Tibial nerve (tissue), 4 donors: ENCODE measurements around the gene SEPTIN12. TPM values are rescaled to one million over a fixed set of nuclear protein-coding genes. Genes with fewer than 3 reads are reported as not detected.

Experiments
- DNase-seq, 2 donors: peaks; one replicate each; pipeline ENCODE4 v3.0.0-alpha.2; 2019; ENCODE audit warnings: low spot score in 2 of 2
- H3K27ac ChIP-seq, 4 donors: fragments of 200-600 bp; sonication (generic) in 3 of 4; one replicate each; pipeline ENCODE4 v1.5.1; 2017 to 2019; ENCODE audit warnings: mild to moderate bottlenecking in 1 of 4
- H3K27me3 ChIP-seq, 2 donors: fragments of 200-600 bp; sonication (generic) in 1 of 2; one replicate each; pipeline versions ENCODE4 v1.5.1 to v1.6.0; 2017 to 2019
- H3K36me3 ChIP-seq, 3 donors: fragments of 200-600 bp; sonication (generic); one replicate each; pipeline ENCODE4 v1.5.1; 2018 to 2019
- H3K4me1 ChIP-seq, 4 donors: fragments of 200-600 bp; sonication (generic) in 3 of 4; one replicate each; pipeline ENCODE4 v1.5.1; 2017 to 2019
- H3K4me3 ChIP-seq, 4 donors: fragments of 200-600 bp; sonication (generic) in 3 of 4; one replicate each; pipeline ENCODE4 v1.5.1; 2017 to 2019; ENCODE audit warnings: mild to moderate bottlenecking in 1 of 4, moderate library complexity in 1 of 4
- H3K9me3 ChIP-seq, 4 donors: fragments of 200-600 bp; sonication (generic) in 3 of 4; one replicate each; pipeline ENCODE4 v1.5.1; 2017 to 2019
- EP300 ChIP-seq, 2 donors: sonication (generic); formaldehyde crosslinking; IDR thresholded peaks; one replicate each; pipeline ENCODE4 v1.6.1; 2017; ENCODE audit warnings: antibody characterized with exemption in 2 of 2, mild to moderate bottlenecking in 1 of 2
- POLR2A ChIP-seq, 2 donors: fragments of 450-650 bp; IDR thresholded peaks; one replicate each; pipeline ENCODE4 v1.6.1; 2017; ENCODE audit warnings: antibody characterized with exemption in 2 of 2, mild to moderate bottlenecking in 2 of 2, moderate library complexity in 2 of 2
- WGBS, 2 donors: methylation state at CpG; one replicate each; pipeline ENCODE4 v1.1.5; 2018; 5-methylcytosine and 5-hydroxymethylcytosine counted together
- total RNA-seq, 4 donors: library from RNA; depleted of rRNA; stranded (reverse); fragments of >200 nt; gene quantifications; one replicate each; pipeline ENCODE4 v1.1.0, GENCODE V29; 2016
- TF ChIP-seq, protein P1 (sequence below), 5 experiments: fragments of 200-600 bp in 3 of 5; fragments of 450-650 bp in 2 of 5; sonication (generic) in 3 of 5; IDR thresholded peaks; one replicate each; pipeline ENCODE4 v1.5.1; 2016 to 2019; ENCODE audit warnings: antibody characterized with exemption in 5 of 5, mild to moderate bottlenecking in 3 of 5, moderate library complexity in 2 of 5

Gene SEPTIN12
- total RNA-seq: not detected

- 67% methylated on average over 9 to 13 of the region's 14 CpGs for WGBS, 2 donors
- TF ChIP-seq EP300 (IDR thresholded peaks at IDR 0.05): no peak
- TF ChIP-seq, protein P1, sequence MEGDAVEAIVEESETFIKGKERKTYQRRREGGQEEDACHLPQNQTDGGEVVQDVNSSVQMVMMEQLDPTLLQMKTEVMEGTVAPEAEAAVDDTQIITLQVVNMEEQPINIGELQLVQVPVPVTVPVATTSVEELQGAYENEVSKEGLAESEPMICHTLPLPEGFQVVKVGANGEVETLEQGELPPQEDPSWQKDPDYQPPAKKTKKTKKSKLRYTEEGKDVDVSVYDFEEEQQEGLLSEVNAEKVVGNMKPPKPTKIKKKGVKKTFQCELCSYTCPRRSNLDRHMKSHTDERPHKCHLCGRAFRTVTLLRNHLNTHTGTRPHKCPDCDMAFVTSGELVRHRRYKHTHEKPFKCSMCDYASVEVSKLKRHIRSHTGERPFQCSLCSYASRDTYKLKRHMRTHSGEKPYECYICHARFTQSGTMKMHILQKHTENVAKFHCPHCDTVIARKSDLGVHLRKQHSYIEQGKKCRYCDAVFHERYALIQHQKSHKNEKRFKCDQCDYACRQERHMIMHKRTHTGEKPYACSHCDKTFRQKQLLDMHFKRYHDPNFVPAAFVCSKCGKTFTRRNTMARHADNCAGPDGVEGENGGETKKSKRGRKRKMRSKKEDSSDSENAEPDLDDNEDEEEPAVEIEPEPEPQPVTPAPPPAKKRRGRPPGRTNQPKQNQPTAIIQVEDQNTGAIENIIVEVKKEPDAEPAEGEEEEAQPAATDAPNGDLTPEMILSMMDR (IDR thresholded peaks at IDR 0.05): no peak
- no peak for TF ChIP-seq POLR2A (IDR thresholded peaks at IDR 0.05)
- no peak for DNase-seq
- H3K4me3 ChIP-seq: no peak within 1 kb of the TSS
- H3K9me3 ChIP-seq: no peaks in the 10 kb centered on the region
- H3K27ac ChIP-seq: no peak within 1 kb of the TSS
- no peaks in the 10 kb centered on the region for H3K27me3 ChIP-seq
- no peaks in the 10 kb centered on the region for H3K4me1 ChIP-seq
- no peaks in the 10 kb centered on the region for H3K36me3 ChIP-seq
These were observed at the start of gene SEPTIN12 for GRCh38 chr16:4787627-4788482. TSS of gene SEPTIN12 (minus strand) at chr16:4788345. CDS start at chr16:4787645, 700 bp downstream.

DNA sequence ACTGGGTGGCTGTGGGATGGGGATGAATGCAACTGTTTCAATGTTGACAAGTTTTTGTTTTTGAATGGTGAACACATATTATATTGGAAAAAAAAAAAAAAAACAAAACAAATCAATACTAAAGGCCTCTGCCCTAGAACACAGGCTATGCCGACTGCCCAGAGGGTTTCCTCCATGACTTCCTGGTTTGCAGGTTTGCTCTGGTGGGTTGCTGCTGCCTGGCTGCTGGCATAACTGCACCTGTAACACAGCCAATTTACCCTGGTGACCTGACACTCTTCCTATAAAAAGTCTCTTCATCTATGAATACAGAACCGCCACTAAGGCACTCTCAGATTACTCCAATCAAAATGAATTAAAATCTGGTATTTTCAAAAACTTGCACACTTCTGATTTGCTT, 48.6 kb upstream of the SEPTIN12 start:
- WGBS, 2 donors: 88 to 93% methylated on average over 2 of the region's 2 CpGs
- Histone ChIP-seq H3K4me1 (no peaks in the 10 kb centered on the region), H3K27ac (no peak overlapping the region), H3K9me3 (no peaks in the 10 kb centered on the region), H3K36me3 (peaks cover 2 to 96% (median 24%) of the 10 kb centered on the region in 3 donors), H3K4me3 (no peak overlapping the region), H3K27me3 (no peaks in the 10 kb centered on the region)
- TF ChIP-seq, protein P1 (IDR thresholded peaks at IDR 0.05): no peak
- no peak for TF ChIP-seq POLR2A (IDR thresholded peaks at IDR 0.05)
- TF ChIP-seq EP300 (IDR thresholded peaks at IDR 0.05): no peak
- DNase-seq: no peak

- Histone ChIP-seq H3K4me3 (no peak overlapping the region), H3K36me3 (peaks cover 0 to 97% (median 37%) of the 10 kb centered on the region in 3 donors), H3K4me1 (no peaks in the 10 kb centered on the region), H3K27me3 (no peaks in the 10 kb centered on the region), H3K9me3 (no peaks in the 10 kb centered on the region), H3K27ac (no peak overlapping the region)
- no peak for DNase-seq
- TF ChIP-seq, protein P1 (IDR thresholded peaks at IDR 0.05): no peak
- TF ChIP-seq EP300 (IDR thresholded peaks at IDR 0.05) (no peak), POLR2A (IDR thresholded peaks at IDR 0.05) (no peak)
- WGBS, 2 donors: 89 to 97% methylated on average over 1 of the region's 1 CpG
These were observed 45.4 kb upstream of the SEPTIN12 start for GRCh38 chr16:4833584-4833983.

DNA sequence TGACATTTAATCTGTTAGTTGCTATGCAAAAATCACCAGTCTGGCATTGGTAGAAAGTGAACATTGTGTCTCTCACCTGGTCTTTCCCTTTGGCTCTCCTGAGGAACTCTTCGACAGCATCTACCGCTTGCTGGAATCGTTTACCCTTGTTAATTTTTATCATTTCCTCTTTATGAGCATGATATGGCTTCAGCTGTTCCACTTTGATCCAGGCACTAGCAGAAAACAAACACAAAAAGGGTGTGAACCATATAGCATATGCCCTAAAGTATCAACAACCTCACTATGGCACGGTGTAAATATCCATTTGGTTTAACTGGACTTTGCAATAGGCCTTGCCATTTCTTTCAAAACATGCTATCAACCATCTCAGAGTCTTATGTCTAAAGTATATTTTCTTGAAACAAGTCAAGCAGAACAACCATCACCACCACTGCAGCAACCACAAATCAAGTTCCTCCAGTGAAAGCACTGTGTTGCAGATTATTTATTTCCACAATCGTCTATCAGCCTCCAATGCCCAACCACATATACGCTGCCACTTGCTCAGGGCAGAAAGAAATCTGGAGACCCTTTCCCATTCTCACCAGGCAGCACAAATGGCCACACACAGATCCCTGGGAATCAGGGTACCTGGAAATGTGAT, 44.7 kb upstream of the SEPTIN12 start:
- no peak overlapping the region for H3K4me3 ChIP-seq
- no peak for DNase-seq
- no peaks in the 10 kb centered on the region for H3K4me1 ChIP-seq
- no peaks in the 10 kb centered on the region for H3K9me3 ChIP-seq
- TF ChIP-seq, protein P1 (IDR thresholded peaks at IDR 0.05): no peak
- no peak for TF ChIP-seq POLR2A (IDR thresholded peaks at IDR 0.05)
- TF ChIP-seq EP300 (IDR thresholded peaks at IDR 0.05): no peak
- no peak overlapping the region for H3K27ac ChIP-seq
- WGBS, 2 donors: 90% methylated on average over 6 of the region's 6 CpGs
- H3K36me3 ChIP-seq: peaks cover 0 to 97% (median 37%) of the 10 kb centered on the region in 3 donors
- H3K27me3 ChIP-seq: no peaks in the 10 kb centered on the region

DNA sequence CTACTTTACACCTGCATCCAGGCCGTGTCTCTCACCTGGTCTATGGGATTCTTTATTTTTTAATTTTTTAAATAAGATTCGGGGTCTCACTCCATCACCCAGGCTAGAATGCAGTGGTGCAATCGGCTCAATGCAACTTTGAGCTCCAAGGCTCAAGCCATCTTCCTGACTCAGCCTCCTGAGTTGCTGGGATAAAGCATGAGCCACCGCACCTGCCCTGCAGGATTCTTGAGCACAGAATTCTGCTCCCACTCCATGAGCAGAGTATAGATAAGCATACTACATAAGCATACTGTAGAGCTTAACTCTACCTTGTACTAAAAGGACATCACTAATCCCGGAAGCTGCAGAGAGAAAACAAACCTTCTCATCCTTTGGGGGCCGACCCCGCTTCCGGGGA, 43.5 kb upstream of the SEPTIN12 start:
- TF ChIP-seq, protein P1 (IDR thresholded peaks at IDR 0.05): no peak
- TF ChIP-seq POLR2A (IDR thresholded peaks at IDR 0.05): no peak
- no peak for TF ChIP-seq EP300 (IDR thresholded peaks at IDR 0.05)
- no peaks in the 10 kb centered on the region for H3K9me3 ChIP-seq
- no peak overlapping the region for H3K4me3 ChIP-seq
- no peak for DNase-seq
- 93 to 98% methylated on average over 8 of the region's 8 CpGs for WGBS, 2 donors
- H3K36me3 ChIP-seq: peaks cover 0 to 97% (median 30%) of the 10 kb centered on the region in 3 donors
- no peak overlapping the region for H3K27ac ChIP-seq
- no peaks in the 10 kb centered on the region for H3K27me3 ChIP-seq
- H3K4me1 ChIP-seq: no peaks in the 10 kb centered on the region
